ENCODE data around the gene TACR2.

Gene TACR2

DNA sequence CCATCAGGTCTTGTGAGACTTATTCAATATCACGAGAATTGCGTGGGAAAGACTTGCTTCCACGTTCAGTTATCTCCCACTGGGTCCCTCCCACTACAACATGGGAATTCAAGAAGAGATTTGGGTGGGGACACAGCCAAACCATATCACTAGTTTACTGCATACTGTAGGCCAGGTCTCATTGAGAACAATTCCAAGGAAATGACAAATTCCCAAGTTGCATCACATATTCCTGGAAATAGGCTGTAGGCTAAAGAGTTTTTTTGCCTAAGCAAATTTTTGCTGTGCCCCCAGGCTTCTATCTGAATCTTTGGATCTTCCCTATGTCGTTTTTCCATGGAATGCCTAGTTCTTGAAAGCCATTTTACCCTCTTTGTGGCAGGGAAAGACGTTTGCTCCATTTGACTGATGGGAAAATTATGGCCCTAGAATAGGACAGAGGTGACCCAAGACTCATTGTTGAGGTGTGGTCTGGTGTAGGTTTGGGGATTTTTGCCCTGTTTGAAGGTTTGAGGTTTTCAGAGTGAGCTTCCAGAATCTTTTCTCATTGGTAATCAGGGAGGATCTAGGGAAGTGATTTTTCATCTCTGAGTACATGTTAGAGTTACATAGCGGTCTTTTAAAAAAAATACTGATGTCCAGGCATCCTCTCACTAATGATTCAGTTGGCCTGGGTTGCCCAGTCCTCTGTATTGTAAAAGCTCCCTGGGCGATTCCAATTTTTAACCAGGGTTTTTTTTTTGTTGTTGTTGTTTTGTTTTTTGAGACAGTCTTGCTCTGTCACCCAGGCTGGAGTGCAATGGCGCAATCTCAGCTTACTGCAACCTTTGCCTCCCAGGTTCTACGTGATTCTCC lies 44.4 kb downstream of the TACR2 start:
- DNase-seq (ENCODE audit: low read depth), result peak; percentile 84

DNA sequence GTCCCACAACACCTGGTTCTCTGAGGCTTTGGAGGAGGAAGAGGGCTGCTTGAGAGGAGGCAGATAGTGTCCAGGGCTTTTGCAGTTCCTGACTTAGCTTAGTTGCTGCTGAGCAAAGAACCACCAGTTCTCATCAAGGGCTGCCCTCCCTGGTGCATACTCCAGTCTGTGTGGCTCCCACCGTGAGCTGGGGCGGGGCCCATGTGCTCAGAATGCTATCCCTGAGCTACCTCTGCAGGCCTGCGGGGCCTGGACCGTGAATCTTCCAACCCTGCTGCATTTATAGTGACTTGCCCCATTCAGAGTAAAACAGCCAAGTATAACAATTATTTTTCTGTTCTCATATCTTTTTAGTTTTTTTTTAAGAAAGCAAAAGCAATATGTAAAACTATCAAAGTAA lies 49.2 kb downstream of the TACR2 start:
- no peak for DNase-seq (ENCODE audit: low read depth)

DNA sequence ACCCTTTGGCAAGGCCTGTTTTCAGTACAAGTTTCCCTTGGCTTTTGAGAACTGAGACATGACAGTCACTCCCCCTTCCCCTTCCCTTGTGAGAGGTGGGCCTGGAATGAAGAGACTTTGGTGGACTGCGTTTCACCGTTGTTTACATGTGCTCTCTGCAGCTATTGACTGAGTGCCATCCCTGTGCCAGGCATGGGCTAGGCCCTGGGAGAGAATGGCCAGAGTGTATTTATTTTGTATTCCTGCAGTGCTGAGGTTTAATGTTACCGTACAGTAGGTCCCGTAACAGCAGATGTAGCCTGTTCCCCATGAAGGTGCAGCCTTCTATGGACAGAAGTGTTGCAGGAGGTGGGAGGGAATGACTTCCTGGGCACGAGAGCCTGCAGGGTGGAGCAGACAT lies 50.0 kb downstream of the TACR2 start:
- no peak for DNase-seq (ENCODE audit: low read depth)

- no peak for DNase-seq (ENCODE audit: low read depth)
These were observed 52.3 kb downstream of the TACR2 start for GRCh38 chr10:69364232-69364940.

- no peak for DNase-seq (ENCODE audit: low read depth)
These were observed 53.1 kb downstream of the TACR2 start for GRCh38 chr10:69363666-69364065.

GRCh38 chr10:69362471-69362954 lies 54.2 kb downstream of the TACR2 start:
- peak; percentile 83 for DNase-seq (ENCODE audit: low read depth)

GRCh38 chr10:69361303-69361614 lies 55.5 kb downstream of the TACR2 start:
- no peak for DNase-seq (ENCODE audit: low read depth)

DNA sequence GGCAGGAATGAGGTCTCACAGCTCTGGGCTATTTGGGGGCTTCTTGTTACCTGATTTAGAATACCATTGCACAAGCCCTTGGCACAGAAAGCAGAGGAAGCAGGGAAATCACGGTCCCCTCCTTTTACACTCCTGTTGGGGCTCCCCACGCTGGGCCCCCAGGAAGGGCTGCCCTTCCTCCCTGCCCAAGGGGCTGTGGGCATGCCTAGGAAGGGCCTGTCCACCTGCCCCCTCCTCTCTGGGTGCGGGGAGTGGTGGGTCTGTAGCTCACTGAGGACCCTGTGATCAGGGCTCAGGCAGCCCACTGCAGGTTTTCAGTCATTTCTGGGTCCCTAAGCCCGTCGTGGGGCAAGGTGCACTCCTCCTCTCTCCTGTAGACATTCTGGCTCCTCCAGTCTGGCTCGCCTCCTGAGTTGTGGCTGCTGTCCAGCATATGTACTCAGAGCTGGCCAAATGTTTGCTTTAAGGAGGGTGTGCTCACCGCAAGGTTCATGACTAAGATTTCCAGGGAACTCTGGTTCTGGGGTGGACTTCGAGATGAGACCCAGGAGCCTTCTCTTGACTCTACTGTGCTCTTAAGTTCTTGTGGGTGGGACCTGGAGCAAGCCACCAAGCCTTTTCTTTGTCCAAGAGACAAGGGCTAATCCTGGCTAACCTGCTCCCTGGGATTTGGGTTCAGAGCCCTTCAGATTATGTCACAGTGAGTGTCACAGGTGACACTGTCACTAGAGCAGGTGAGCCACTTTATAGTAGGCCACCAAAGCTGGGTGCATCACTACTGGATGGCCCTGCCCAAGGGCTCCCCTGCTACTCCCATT lies 56.0 kb downstream of the TACR2 start:
- peak; percentile 86 for DNase-seq (ENCODE audit: low read depth)

- no peak for DNase-seq (ENCODE audit: low read depth)
These were observed 57.1 kb downstream of the TACR2 start for GRCh38 chr10:69359594-69359993.

DNA sequence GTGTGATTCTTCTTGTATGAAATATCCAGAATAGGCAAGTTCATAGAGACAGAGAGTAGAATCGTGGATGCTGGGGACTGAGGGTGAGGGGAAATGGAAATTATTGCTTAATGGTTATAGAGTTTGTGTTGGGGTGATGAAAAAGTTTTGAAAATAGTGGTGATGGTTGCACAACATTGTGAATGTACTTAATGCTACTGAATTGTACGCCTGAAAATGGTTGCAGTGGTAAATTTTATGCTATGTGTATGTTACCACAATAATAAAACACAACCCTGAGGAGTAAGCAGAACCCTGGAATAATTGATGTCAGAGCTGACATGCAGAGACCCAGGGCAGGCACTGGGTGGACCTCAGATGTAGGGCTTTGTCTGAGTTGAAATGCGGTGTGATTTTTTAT lies 57.6 kb downstream of the TACR2 start:
- DNase-seq (ENCODE audit: low read depth), result no peak

DNA sequence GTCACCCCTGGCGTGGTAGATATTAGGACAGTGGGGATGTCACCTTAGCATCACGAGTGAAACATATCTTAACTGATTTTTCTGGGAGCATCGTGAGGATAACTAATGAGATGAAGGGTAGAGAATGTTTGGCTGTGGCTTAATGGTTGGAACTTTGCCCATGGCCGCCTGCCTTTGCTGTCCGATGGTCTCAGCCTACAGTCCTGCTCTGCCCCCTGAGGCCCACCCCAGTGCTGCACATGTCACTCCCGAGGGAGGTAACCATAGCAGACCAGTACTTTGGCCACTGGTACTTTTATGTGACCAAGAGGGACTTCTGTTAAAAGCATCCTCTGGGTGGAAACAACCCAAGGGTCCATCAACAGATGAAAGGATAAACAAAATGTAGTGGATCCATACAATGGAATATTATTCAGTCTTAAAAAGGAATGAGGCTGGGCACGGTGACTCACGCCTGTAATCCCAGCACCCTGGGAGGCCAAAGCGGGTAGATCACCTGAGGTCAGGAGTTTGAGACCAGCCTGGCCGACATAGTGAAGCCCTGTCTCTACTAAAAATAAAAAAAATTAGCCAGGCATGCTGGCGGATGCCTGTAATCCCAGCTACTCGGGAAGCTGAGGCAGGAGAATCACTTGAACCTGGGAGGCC lies 58.4 kb downstream of the TACR2 start:
- no peak for DNase-seq (ENCODE audit: low read depth)

DNA sequence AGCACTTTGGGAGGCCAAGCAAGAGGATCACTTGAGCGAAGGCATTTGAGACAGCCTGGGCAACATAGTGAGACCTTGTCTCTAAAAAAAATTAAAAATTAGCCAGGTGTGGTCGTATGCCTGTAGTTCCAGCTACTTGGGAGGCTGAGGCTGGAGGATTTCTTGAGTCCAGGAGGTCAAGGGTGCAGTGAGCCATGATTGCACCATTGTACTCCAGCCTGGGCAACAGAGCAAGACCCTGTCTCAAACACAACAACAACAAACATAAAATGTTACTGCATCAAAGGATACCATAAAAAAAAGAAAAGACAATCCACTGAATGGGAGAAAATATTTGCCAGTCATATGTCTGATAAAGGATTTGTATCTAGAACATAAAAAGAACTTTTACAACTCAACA lies 60.5 kb downstream of the TACR2 start:
- DNase-seq (ENCODE audit: low read depth), result no peak

GRCh38 chr10:69353977-69354635 lies 62.6 kb downstream of the TACR2 start:
- DNase-seq (ENCODE audit: low read depth), result no peak
